ENCODE measurements around the gene PIGS.

DNA sequence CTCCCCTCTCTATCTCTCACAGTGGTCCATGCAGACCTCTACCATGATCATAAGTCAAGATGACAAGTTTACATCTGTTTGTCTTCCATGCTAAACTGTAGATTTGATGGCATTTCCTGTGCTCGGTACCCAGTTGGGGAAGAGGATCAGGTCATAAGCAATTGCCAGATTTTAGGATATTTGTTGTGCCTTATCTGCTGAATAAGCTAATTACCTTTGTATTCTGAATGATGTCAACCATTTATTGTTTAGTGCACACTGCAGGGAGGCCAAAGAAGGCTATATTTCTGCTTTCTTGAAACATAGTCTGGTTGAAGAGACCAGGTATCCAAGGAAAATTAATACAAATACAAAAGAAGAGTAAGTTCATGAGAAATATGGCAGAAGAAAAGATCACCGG, 11.2 kb upstream of the PIGS start:
- TF ChIP-seq, protein P1, sequence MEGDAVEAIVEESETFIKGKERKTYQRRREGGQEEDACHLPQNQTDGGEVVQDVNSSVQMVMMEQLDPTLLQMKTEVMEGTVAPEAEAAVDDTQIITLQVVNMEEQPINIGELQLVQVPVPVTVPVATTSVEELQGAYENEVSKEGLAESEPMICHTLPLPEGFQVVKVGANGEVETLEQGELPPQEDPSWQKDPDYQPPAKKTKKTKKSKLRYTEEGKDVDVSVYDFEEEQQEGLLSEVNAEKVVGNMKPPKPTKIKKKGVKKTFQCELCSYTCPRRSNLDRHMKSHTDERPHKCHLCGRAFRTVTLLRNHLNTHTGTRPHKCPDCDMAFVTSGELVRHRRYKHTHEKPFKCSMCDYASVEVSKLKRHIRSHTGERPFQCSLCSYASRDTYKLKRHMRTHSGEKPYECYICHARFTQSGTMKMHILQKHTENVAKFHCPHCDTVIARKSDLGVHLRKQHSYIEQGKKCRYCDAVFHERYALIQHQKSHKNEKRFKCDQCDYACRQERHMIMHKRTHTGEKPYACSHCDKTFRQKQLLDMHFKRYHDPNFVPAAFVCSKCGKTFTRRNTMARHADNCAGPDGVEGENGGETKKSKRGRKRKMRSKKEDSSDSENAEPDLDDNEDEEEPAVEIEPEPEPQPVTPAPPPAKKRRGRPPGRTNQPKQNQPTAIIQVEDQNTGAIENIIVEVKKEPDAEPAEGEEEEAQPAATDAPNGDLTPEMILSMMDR (conservative IDR thresholded peaks at IDR 0.05 in 1 of 2, IDR thresholded peaks at IDR 0.05 in 1 of 2; ENCODE audit: low read depth in 1 of 2, low read length in 2 of 2): no peak
- TF ChIP-seq EZH2 (IDR thresholded peaks at IDR 0.05; ENCODE audit: low read length, missing control alignments): no peak
